Esophagus muscularis mucosa (tissue), 3 donors: ENCODE results near the gene PRSS8.

ENCODE experiments used
- CTCF ChIP-seq, 3 experiments: fragments of 200-600 bp in 2 of 3; fragments of 450-650 bp in 1 of 3; sonication (generic) in 2 of 3; IDR thresholded peaks; one replicate each; pipeline ENCODE4 v1.5.1; 2017 to 2019; ENCODE audit warnings: antibody characterized with exemption in 3 of 3, mild to moderate bottlenecking in 2 of 3, moderate library complexity in 1 of 3
- POLR2A ChIP-seq: fragments of 450-650 bp; IDR thresholded peaks from one replicate; pipeline ENCODE4 v1.6.1; 2017; ENCODE audit warnings: antibody characterized with exemption, moderate library complexity, mild to moderate bottlenecking, low read depth
- POLR2AphosphoS5 ChIP-seq, 2 donors: sonication (generic); formaldehyde crosslinking; IDR thresholded peaks; one replicate each; pipeline ENCODE4 v1.6.1; 2017; ENCODE audit warnings: antibody characterized with exemption in 2 of 2

GRCh38 chr16:31088459-31089183, 46.9 kb downstream of the PRSS8 start, which contains the start of gene PRSS53:
- TF ChIP-seq POLR2AphosphoS5 (IDR thresholded peaks at IDR 0.05), result no peak
- no peak for TF ChIP-seq POLR2A
- TF ChIP-seq CTCF (IDR thresholded peaks at IDR 0.05), result no peak
